K562 (cell line): ENCODE measurements around the gene MATN1. TPM values are rescaled to one million over a fixed set of nuclear protein-coding genes. Genes with fewer than 3 reads are reported as not detected.

Experiments
- ASH1L ChIP-seq: fragments of 450-650 bp; IDR thresholded peaks from 2 replicates; pipeline ENCODE4 v1.6.1; 2018; ENCODE audit warnings: borderline replicate concordance, mild to moderate bottlenecking, low read depth; ENCODE audit not compliant: partially characterized antibody
- ATF7 ChIP-seq: fragments of 450-650 bp; IDR thresholded peaks from 2 replicates; pipeline ENCODE4 v1.7.1; 2014; ENCODE audit warnings: mild to moderate bottlenecking, moderate library complexity
- CEBPB ChIP-seq: fragments of 450-650 bp; IDR thresholded peaks from 2 replicates; pipeline ENCODE4 v1.6.1; 2016; ENCODE audit warnings: missing genetic modification characterization, missing compliant biosample characterization
- EP300 ChIP-seq: IDR thresholded peaks from 2 replicates; pipeline ENCODE4 v1.6.1; 2012; ENCODE audit warnings: low read length, improper control_type of control experiment
- ERF ChIP-seq: fragments of 450-650 bp; formaldehyde crosslinking; IDR thresholded peaks from 2 replicates; pipeline ENCODE4 v1.4.0; 2020; ENCODE audit warnings: mild to moderate bottlenecking, mixed read lengths
- HMBOX1 ChIP-seq: sonication (generic); IDR thresholded peaks from 2 replicates; pipeline ENCODE4 v1.6.1; 2016
- JUNB ChIP-seq: fragments of 450-650 bp; formaldehyde crosslinking; conservative IDR thresholded peaks from 2 replicates; pipeline ENCODE4 v1.4.0; 2020; ENCODE audit warnings: mild to moderate bottlenecking
- MCM2 ChIP-seq: fragments of 450-650 bp; IDR thresholded peaks from 2 replicates; pipeline ENCODE4 v1.6.1; 2017; ENCODE audit warnings: low read depth, mild to moderate bottlenecking
- NBN ChIP-seq: fragments of 450-650 bp; IDR thresholded peaks from 2 replicates; pipeline ENCODE4 v1.6.1; 2016; ENCODE audit warnings: low read depth, mild to moderate bottlenecking
- POLR2AphosphoS5 ChIP-seq: IDR thresholded peaks from 2 replicates; pipeline ENCODE4 v1.6.1; 2011; ENCODE audit warnings: mild to moderate bottlenecking, low read depth, low read length, moderate library complexity; ENCODE audit not compliant: control insufficient read depth, insufficient read depth
- PRPF4 ChIP-seq: fragments of 200-400 bp; formaldehyde crosslinking; IDR thresholded peaks from one replicate; pipeline ENCODE4 v1.6.1; 2017; ENCODE audit warnings: low read length, low read depth, mild to moderate bottlenecking; ENCODE audit not compliant: insufficient read depth, poor library complexity, severe bottlenecking
- SNRNP70 ChIP-seq: fragments of 200-400 bp; formaldehyde crosslinking; optimal IDR thresholded peaks from 2 replicates; pipeline ENCODE3; 2017; ENCODE audit warnings: low read depth, low read length
- ZBTB2 ChIP-seq: fragments of 450-650 bp; IDR thresholded peaks from 2 replicates; pipeline ENCODE4 v1.6.1; 2016; ENCODE audit warnings: antibody characterized with exemption
- ZEB2 ChIP-seq: fragments of 450-650 bp; IDR thresholded peaks from 2 replicates; pipeline ENCODE4 v1.6.1; 2016
- ZNF121 ChIP-seq: sonication (generic); formaldehyde crosslinking; conservative IDR thresholded peaks from 2 replicates; pipeline ENCODE4 v1.8.0; 2022; ENCODE audit warnings: missing genetic modification reagents
- ZNF165 ChIP-seq: fragments of 250-450 bp; sonication (Bioruptor Pico); IDR thresholded peaks from 2 replicates; pipeline ENCODE4 v1.4.0; 2020; ENCODE audit warnings: borderline replicate concordance
- ZNF175 ChIP-seq: fragments of 200-800 bp; sonication (Bioruptor generic); IDR thresholded peaks from 2 replicates; pipeline ENCODE4 v1.6.1; 2016; ENCODE audit warnings: low read depth, mild to moderate bottlenecking, missing genetic modification characterization, missing compliant biosample characterization
- ZNF318 ChIP-seq, 2 experiments: fragments of 450-650 bp; IDR thresholded peaks; 2 replicates each; pipeline ENCODE4 v1.6.1; 2016; ENCODE audit warnings: mild to moderate bottlenecking in 2 of 2, borderline replicate concordance in 1 of 2, low read depth in 1 of 2, moderate library complexity in 1 of 2
- ZNF76 ChIP-seq: fragments of 250-450 bp; sonication (Bioruptor Pico); IDR thresholded peaks from 2 replicates; pipeline ENCODE4 v1.4.0; 2020; ENCODE audit warnings: mild to moderate bottlenecking, moderate library complexity, borderline replicate concordance
- polyA plus RNA-seq, 8 experiments: library from polyadenylated mRNA; depleted of rRNA in 4 of 8; stranded (reverse) in 5 of 8; unstranded in 3 of 8; fragments of >200 nt; fragmentation: Nextera tagmentation in 2 of 8; fragmentation: Illumina TruSeq in 1 of 8; extraction: Ambion mirVana in 2 of 8; extraction: Trizol in 1 of 8; gene quantifications; 2 replicates each; pipeline versions ENCODE4 v1.2.1 to v1.2.3, GENCODE V29; 2011 to 2014; ENCODE audit warnings: inconsistent platforms in 1 of 8, missing spikeins in 1 of 8
- total RNA-seq, 7 experiments: library from RNA; depleted of rRNA in 6 of 7; stranded (reverse); fragments of >200 nt in 6 of 7; fragmentation: Illumina TruSeq in 2 of 7; extraction: Trizol in 2 of 7; gene quantifications; 2 replicates each; pipeline versions ENCODE4 v1.2.1 to v1.2.3, GENCODE V29; 2011 to 2021; ENCODE audit warnings: low replicate concordance in 1 of 7

MATN1 gene
- total and polyA plus RNA-seq, 9 of the 15 experiments (the other 6 are each of a cell fraction or from before 2014, with no cell fraction given) = 0.10 to 2.3 (median 1.2) TPM

GRCh38 chr1:30741239-30741894, 18.0 kb upstream of the MATN1 start (continued):
- no peak for TF ChIP-seq ZNF318 (IDR thresholded peaks at IDR 0.05; ENCODE audit: borderline replicate concordance in 1 of 2, low read depth in 1 of 2)
- no peak for TF ChIP-seq NBN
- no peak for TF ChIP-seq ZNF165 (CRISPR knock-in tag)
- TF ChIP-seq CEBPB (tag) = no peak
- peak; percentile 25 for TF ChIP-seq SNRNP70
- TF ChIP-seq ZBTB2 = peak; percentile 34; the same call in 1 of the 2 replicates
- TF ChIP-seq ZEB2 = peak; percentile 65; the same call in 1 of the 2 replicates
- TF ChIP-seq ZNF76 = no peak
- no peak for TF ChIP-seq MCM2
- TF ChIP-seq ZNF175 (CRISPR knock-in tag) = peak; percentile 83; the same call in 1 of the 2 replicates
- peak; percentile 59 for TF ChIP-seq ATF7
- TF ChIP-seq POLR2AphosphoS5 = no peak
- TF ChIP-seq EP300 = 0 out of 2 replicates have a peak, but pooled peaks have one; percentile 47
- peak; percentile 66 for TF ChIP-seq HMBOX1
- peak; percentile 66 for TF ChIP-seq JUNB
- no peak for TF ChIP-seq ASH1L
- no peak for TF ChIP-seq ERF
- TF ChIP-seq PRPF4 = no peak
- no peak for TF ChIP-seq ZNF121 (CRISPR knock-in tag)
